HPDE6-E6E7 (cell line): ENCODE results near the gene ADNP2.

Experiments
- DNase-seq: peaks from one replicate; pipeline ENCODE4 v3.0.0; 2011; ENCODE audit warnings: missing footprints; ENCODE audit errors: extremely low spot score

Gene ADNP2

GRCh38 chr18:80188643-80189530 is 79.8 kb downstream of the ADNP2 start:
- DNase-seq = no peak

- DNase-seq = no peak
These were observed 80.4 kb downstream of the ADNP2 start for GRCh38 chr18:80189531-80189865.
